NB4 (cell line): ENCODE measurements around the gene SRGN.

Source experiments
- CTCF ChIP-seq: IDR thresholded peaks from one replicate; pipeline ENCODE4 v1.5.1; 2012; ENCODE audit warnings: low read depth, low read length
- MAX ChIP-seq: IDR thresholded peaks from 2 replicates; pipeline ENCODE4 v1.6.1; 2011; ENCODE audit warnings: low read depth, low read length
- MYC ChIP-seq: IDR thresholded peaks from 2 replicates; pipeline ENCODE4 v1.6.1; 2011; ENCODE audit warnings: low read depth, low read length

GRCh38 chr10:69151984-69152383 is 64.1 kb downstream of the SRGN start:
- TF ChIP-seq MAX: no peak
- no peak for TF ChIP-seq CTCF
- TF ChIP-seq MYC: no peak
